SK-N-SH treated with all-trans-retinoic acid at 6 μM for 48 hours (cell line): ENCODE data around the gene KLK14.

ENCODE experiments used
- BACH2 ChIP-seq: fragments of 250-450 bp; sonication (Bioruptor Pico); IDR thresholded peaks from 2 replicates; pipeline ENCODE4 v1.9.0; 2021; ENCODE audit warnings: mild to moderate bottlenecking, borderline replicate concordance
- ISL1 ChIP-seq: fragments of 250-450 bp; sonication (Bioruptor Pico); IDR thresholded peaks from 2 replicates; pipeline ENCODE4 v2.1.2; 2022; ENCODE audit warnings: mild to moderate bottlenecking, moderate library complexity
- PPARA ChIP-seq: fragments of 250-450 bp; sonication (Bioruptor Pico); IDR thresholded peaks from 2 replicates; pipeline ENCODE4 v1.5.0; 2020; ENCODE audit warnings: mild to moderate bottlenecking, borderline replicate concordance
- TCF4 ChIP-seq: fragments of 250-450 bp; sonication (Bioruptor Pico); IDR thresholded peaks from 2 replicates; pipeline ENCODE4 v1.8.0; 2021; ENCODE audit warnings: mild to moderate bottlenecking, moderate library complexity, borderline replicate concordance
- ZFP30 ChIP-seq: fragments of 450-650 bp; formaldehyde crosslinking; IDR thresholded peaks from 2 replicates; pipeline ENCODE4 v1.5.0; 2022; ENCODE audit warnings: mild to moderate bottlenecking, moderate library complexity
- TF ChIP-seq, protein P1 (sequence below): fragments of 250-450 bp; sonication (Bioruptor Pico); IDR thresholded peaks from 2 replicates; pipeline ENCODE4 v1.5.1; 2020; ENCODE audit warnings: low read depth, mild to moderate bottlenecking, moderate library complexity
- TF ChIP-seq, protein P2 (sequence below): fragments of 250-450 bp; sonication (Bioruptor Pico); IDR thresholded peaks from 2 replicates; pipeline ENCODE4 v1.8.0; 2020; ENCODE audit warnings: mild to moderate bottlenecking, moderate library complexity, borderline replicate concordance
- TF ChIP-seq, protein P3 (sequence below): fragments of 250-450 bp; sonication (Bioruptor Pico); IDR thresholded peaks from 2 replicates; pipeline ENCODE4 v1.8.0; 2021; ENCODE audit warnings: low read depth, mild to moderate bottlenecking, moderate library complexity, borderline replicate concordance

DNA sequence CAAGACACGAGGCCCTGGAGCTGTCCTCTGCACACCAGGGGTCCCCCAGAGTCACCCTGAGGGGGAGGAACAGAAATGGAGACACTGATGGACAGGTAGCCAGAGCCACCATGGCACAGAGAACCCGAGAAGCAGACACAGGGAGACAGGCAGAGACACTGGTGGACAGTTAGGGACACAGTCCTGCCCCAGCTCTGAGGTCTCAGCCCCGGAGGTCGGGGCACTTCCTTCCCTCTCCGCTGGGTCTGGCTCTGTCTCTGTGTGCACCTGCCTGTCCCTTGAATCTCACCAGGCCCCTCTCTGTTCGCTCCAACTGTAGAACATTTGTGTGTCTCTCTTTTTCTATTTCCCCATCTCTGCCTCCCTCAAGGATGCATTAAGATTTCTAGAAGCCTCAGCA is 4.6 kb downstream of the KLK14 start:
- no peak for TF ChIP-seq PPARA (CRISPR knock-in tag)
- no peak for TF ChIP-seq ISL1 (CRISPR knock-in tag)
- TF ChIP-seq, protein P1, sequence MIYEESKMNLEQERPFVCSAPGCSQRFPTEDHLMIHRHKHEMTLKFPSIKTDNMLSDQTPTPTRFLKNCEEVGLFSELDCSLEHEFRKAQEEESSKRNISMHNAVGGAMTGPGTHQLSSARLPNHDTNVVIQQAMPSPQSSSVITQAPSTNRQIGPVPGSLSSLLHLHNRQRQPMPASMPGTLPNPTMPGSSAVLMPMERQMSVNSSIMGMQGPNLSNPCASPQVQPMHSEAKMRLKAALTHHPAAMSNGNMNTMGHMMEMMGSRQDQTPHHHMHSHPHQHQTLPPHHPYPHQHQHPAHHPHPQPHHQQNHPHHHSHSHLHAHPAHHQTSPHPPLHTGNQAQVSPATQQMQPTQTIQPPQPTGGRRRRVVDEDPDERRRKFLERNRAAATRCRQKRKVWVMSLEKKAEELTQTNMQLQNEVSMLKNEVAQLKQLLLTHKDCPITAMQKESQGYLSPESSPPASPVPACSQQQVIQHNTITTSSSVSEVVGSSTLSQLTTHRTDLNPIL (CRISPR knock-in tag): no peak
- TF ChIP-seq, protein P2, sequence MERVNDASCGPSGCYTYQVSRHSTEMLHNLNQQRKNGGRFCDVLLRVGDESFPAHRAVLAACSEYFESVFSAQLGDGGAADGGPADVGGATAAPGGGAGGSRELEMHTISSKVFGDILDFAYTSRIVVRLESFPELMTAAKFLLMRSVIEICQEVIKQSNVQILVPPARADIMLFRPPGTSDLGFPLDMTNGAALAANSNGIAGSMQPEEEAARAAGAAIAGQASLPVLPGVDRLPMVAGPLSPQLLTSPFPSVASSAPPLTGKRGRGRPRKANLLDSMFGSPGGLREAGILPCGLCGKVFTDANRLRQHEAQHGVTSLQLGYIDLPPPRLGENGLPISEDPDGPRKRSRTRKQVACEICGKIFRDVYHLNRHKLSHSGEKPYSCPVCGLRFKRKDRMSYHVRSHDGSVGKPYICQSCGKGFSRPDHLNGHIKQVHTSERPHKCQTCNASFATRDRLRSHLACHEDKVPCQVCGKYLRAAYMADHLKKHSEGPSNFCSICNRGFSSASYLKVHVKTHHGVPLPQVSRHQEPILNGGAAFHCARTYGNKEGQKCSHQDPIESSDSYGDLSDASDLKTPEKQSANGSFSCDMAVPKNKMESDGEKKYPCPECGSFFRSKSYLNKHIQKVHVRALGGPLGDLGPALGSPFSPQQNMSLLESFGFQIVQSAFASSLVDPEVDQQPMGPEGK (CRISPR knock-in tag): no peak
- TF ChIP-seq BACH2 (CRISPR knock-in tag): no peak
- no peak for TF ChIP-seq TCF4 (CRISPR knock-in tag)
- TF ChIP-seq ZFP30 (CRISPR knock-in tag): no peak
- TF ChIP-seq, protein P3, sequence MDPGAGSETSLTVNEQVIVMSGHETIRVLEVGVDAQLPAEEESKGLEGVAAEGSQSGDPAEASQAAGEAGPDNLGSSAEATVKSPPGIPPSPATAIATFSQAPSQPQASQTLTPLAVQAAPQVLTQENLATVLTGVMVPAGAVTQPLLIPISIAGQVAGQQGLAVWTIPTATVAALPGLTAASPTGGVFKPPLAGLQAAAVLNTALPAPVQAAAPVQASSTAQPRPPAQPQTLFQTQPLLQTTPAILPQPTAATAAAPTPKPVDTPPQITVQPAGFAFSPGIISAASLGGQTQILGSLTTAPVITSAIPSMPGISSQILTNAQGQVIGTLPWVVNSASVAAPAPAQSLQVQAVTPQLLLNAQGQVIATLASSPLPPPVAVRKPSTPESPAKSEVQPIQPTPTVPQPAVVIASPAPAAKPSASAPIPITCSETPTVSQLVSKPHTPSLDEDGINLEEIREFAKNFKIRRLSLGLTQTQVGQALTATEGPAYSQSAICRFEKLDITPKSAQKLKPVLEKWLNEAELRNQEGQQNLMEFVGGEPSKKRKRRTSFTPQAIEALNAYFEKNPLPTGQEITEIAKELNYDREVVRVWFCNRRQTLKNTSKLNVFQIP (CRISPR knock-in tag): no peak
